Measurements from ENCODE around the gene CDK5R2. TPM values are rescaled to one million over a fixed set of nuclear protein-coding genes. Genes with fewer than 3 reads are reported as not detected.

Gene CDK5R2
- total RNA-seq, 1 donor from 2014 or later, result 0.75 TPM

DNA sequence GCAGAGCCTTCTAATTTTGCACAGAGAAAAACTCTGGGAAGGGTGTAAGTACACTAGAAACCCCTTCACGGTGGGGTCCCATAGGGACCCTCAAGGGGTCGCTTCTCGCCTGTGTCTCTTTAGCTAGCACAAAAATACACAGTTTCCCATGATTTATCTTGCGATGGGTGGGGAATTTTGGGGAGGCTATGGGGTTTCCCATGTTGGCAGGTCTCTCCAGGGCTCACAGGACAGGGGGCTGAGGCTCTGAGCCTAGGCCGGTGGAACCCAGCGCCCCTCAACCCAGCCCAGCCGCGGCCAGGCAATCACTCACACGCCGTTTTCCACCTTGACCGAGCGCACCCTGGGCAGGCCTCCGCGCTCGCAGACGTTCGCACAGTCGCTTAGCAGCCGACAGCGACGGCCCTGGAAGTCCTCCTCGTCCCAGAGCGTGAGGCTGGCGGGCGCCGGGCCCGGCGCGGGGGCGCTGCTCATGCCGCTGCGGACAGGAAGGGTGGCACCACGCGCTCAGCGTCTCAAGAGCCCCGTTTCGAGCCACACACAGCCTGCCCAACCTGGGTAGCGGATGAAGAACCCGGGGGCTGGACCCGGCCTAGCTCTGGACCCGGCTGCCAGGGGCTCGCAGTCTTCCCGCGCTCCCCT is 33.4 kb downstream of the CDK5R2 start:
- no peak overlapping the region for H3K27ac ChIP-seq (ENCODE audit: low read depth, low read length)
- peaks cover 87% of the 10 kb centered on the region for H3K27me3 ChIP-seq (ENCODE audit: insufficient read depth, low read length)
- no peaks in the 10 kb centered on the region for H3K79me2 ChIP-seq (ENCODE audit: insufficient read depth, low read length)
- peak overlapping the region; percentile 84 for H3K4me2 ChIP-seq (ENCODE audit: low read length)
- H3K4me3 ChIP-seq (ENCODE audit: insufficient read depth, low read depth, low read length), result no peak overlapping the region
- no peaks in the 10 kb centered on the region for H3K4me1 Mint-ChIP-seq (ENCODE audit: low read depth, unreplicated experiment)
- H3K27ac Mint-ChIP-seq (ENCODE audit: unreplicated experiment), result no peak overlapping the region
- H3K9me3 Mint-ChIP-seq (ENCODE audit: unreplicated experiment), result peaks cover 8% of the 10 kb centered on the region
- H2AFZ ChIP-seq (ENCODE audit: low read depth, low read length), result no peak overlapping the region
- FAIRE-seq (no peak), DNase-seq (ENCODE audit: low read depth) (no peak)
- no peak overlapping the region for H3K9ac ChIP-seq (ENCODE audit: low read length)
- H3K4me1 ChIP-seq (ENCODE audit: insufficient read depth, low read length), result peaks cover 9% of the 10 kb centered on the region
- H3K36me3 ChIP-seq (ENCODE audit: insufficient read depth, low read length), result no peaks in the 10 kb centered on the region
- peaks cover 3% of the 10 kb centered on the region for H3K9me3 ChIP-seq (ENCODE audit: insufficient read depth, low read depth, low read length)
- H3K4me3 Mint-ChIP-seq (ENCODE audit: unreplicated experiment), result no peak overlapping the region
- no peaks in the 10 kb centered on the region for H3K36me3 Mint-ChIP-seq (ENCODE audit: low read depth, unreplicated experiment)
- peaks cover 89% of the 10 kb centered on the region for H3K27me3 Mint-ChIP-seq (ENCODE audit: low read depth, unreplicated experiment)
- TF ChIP-seq, protein P1, sequence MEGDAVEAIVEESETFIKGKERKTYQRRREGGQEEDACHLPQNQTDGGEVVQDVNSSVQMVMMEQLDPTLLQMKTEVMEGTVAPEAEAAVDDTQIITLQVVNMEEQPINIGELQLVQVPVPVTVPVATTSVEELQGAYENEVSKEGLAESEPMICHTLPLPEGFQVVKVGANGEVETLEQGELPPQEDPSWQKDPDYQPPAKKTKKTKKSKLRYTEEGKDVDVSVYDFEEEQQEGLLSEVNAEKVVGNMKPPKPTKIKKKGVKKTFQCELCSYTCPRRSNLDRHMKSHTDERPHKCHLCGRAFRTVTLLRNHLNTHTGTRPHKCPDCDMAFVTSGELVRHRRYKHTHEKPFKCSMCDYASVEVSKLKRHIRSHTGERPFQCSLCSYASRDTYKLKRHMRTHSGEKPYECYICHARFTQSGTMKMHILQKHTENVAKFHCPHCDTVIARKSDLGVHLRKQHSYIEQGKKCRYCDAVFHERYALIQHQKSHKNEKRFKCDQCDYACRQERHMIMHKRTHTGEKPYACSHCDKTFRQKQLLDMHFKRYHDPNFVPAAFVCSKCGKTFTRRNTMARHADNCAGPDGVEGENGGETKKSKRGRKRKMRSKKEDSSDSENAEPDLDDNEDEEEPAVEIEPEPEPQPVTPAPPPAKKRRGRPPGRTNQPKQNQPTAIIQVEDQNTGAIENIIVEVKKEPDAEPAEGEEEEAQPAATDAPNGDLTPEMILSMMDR (IDR thresholded peaks at IDR 0.05; ENCODE audit: insufficient read depth, low read depth, low read length), result no peak
- TF ChIP-seq EZH2 (IDR thresholded peaks at IDR 0.05; ENCODE audit: insufficient read depth, low read length), result no peak
- H4K20me1 ChIP-seq (ENCODE audit: insufficient read depth, low read length), result peaks cover 6% of the 10 kb centered on the region

DNA sequence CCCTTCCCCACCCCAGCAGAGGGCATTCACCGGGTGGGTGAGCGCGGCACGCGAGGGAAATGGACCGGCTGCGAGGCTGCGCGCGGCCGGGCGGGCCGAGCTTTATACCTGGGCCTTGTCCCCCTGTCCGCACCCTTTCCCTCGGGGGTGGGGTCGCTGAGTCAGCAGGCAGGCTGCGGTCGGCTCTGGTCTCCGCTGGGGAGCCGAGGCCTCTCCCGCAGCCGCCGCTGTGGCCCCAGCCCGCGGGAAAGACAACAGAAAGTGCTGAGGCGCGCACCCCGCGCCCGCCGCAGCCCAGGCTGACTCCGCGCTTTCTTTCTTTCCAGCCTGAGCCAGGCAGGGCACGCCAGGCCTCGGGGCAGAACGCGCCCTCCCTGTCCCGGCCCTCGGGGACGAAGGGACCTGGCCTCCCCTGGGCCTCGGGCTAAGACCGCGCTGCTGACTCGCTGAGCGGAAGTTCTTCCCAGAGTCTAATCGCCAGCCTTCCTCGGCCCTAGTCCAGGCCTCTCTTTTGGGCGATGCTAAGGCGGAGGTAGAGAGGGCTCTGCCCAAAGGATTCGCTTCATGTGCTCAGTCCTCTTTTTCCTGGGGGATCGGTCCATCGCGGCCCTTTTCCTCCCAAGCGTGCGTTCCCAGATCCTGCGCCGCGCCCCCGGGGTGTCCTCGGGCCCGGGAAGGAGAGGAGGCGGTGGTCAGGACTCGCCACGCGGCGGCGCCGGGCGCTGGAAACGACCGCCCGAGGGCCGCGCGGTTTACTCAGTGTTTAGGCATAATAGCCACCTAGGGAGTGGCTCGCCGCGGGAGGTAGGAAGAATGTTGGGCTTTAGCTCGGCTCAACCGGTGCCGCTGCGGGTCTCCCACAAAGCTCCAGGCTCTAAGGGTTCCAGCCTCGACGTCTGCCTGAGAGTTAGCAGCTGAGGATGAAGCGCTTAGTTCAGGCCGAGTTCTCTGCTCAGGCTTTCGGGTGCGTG is 34.2 kb downstream of the CDK5R2 start, which contains the start of gene CRYBA2:
TSS of gene CRYBA2 (minus strand) at position 78 of the 971 bp plus-strand sequence. CDS start 246 bp downstream, outside the sequence.
- Histone ChIP-seq H3K79me2 (ENCODE audit: insufficient read depth, low read length) (no peaks in the 10 kb centered on the region), H3K9me3 (ENCODE audit: insufficient read depth, low read depth, low read length) (peaks cover 3% of the 10 kb centered on the region), H3K4me1 (ENCODE audit: insufficient read depth, low read length) (peaks cover 9% of the 10 kb centered on the region), H3K27me3 (ENCODE audit: insufficient read depth, low read length) (peaks cover 83% of the 10 kb centered on the region), H4K20me1 (ENCODE audit: insufficient read depth, low read length) (peaks cover 6% of the 10 kb centered on the region), H3K9ac (ENCODE audit: low read length) (peak within 1 kb of the TSS; percentile 31), H3K27ac (ENCODE audit: low read depth, low read length) (no peak within 1 kb of the TSS), H3K4me3 (ENCODE audit: insufficient read depth, low read depth, low read length) (peak within 1 kb of the TSS; percentile 28), H3K36me3 (ENCODE audit: insufficient read depth, low read length) (no peaks in the 10 kb centered on the region), H2AFZ (ENCODE audit: low read depth, low read length) (peak within 1 kb of the TSS; percentile 52), H3K4me2 (ENCODE audit: low read length) (peak within 1 kb of the TSS; percentile 84)
- FAIRE-seq (no peak), DNase-seq (ENCODE audit: low read depth) (no peak)
- TF ChIP-seq EZH2 (IDR thresholded peaks at IDR 0.05; ENCODE audit: insufficient read depth, low read length), result peak; percentile 89
- TF ChIP-seq, protein P1 (IDR thresholded peaks at IDR 0.05; ENCODE audit: insufficient read depth, low read depth, low read length), result no peak
- Mint-ChIP-seq H3K9me3 (ENCODE audit: unreplicated experiment) (peaks cover 8% of the 10 kb centered on the region), H3K27ac (ENCODE audit: unreplicated experiment) (no peak within 1 kb of the TSS), H3K36me3 (ENCODE audit: low read depth, unreplicated experiment) (no peaks in the 10 kb centered on the region), H3K4me3 (ENCODE audit: unreplicated experiment) (no peak within 1 kb of the TSS), H3K27me3 (ENCODE audit: low read depth, unreplicated experiment) (peaks cover 90% of the 10 kb centered on the region), H3K4me1 (ENCODE audit: low read depth, unreplicated experiment) (no peaks in the 10 kb centered on the region)
